Tibial nerve (tissue), 4 donors: ENCODE measurements around the gene CFAP73. TPM values are rescaled to one million over a fixed set of nuclear protein-coding genes. Genes with fewer than 3 reads are reported as not detected.

Experiments
- DNase-seq, 2 donors: peaks; one replicate each; pipeline ENCODE4 v3.0.0-alpha.2; 2019; ENCODE audit warnings: low spot score in 2 of 2
- H3K27ac ChIP-seq, 4 donors: fragments of 200-600 bp; sonication (generic) in 3 of 4; one replicate each; pipeline ENCODE4 v1.5.1; 2017 to 2019; ENCODE audit warnings: mild to moderate bottlenecking in 1 of 4
- H3K27me3 ChIP-seq, 2 donors: fragments of 200-600 bp; sonication (generic) in 1 of 2; one replicate each; pipeline versions ENCODE4 v1.5.1 to v1.6.0; 2017 to 2019
- H3K36me3 ChIP-seq, 3 donors: fragments of 200-600 bp; sonication (generic); one replicate each; pipeline ENCODE4 v1.5.1; 2018 to 2019
- H3K4me1 ChIP-seq, 4 donors: fragments of 200-600 bp; sonication (generic) in 3 of 4; one replicate each; pipeline ENCODE4 v1.5.1; 2017 to 2019
- H3K4me3 ChIP-seq, 4 donors: fragments of 200-600 bp; sonication (generic) in 3 of 4; one replicate each; pipeline ENCODE4 v1.5.1; 2017 to 2019; ENCODE audit warnings: mild to moderate bottlenecking in 1 of 4, moderate library complexity in 1 of 4
- H3K9me3 ChIP-seq, 4 donors: fragments of 200-600 bp; sonication (generic) in 3 of 4; one replicate each; pipeline ENCODE4 v1.5.1; 2017 to 2019
- CTCF ChIP-seq, 5 experiments: fragments of 200-600 bp in 3 of 5; fragments of 450-650 bp in 2 of 5; sonication (generic) in 3 of 5; IDR thresholded peaks; one replicate each; pipeline ENCODE4 v1.5.1; 2016 to 2019; ENCODE audit warnings: antibody characterized with exemption in 5 of 5, mild to moderate bottlenecking in 3 of 5, moderate library complexity in 2 of 5
- EP300 ChIP-seq, 2 donors: sonication (generic); formaldehyde crosslinking; IDR thresholded peaks; one replicate each; pipeline ENCODE4 v1.6.1; 2017; ENCODE audit warnings: antibody characterized with exemption in 2 of 2, mild to moderate bottlenecking in 1 of 2
- POLR2A ChIP-seq, 2 donors: fragments of 450-650 bp; IDR thresholded peaks; one replicate each; pipeline ENCODE4 v1.6.1; 2017; ENCODE audit warnings: antibody characterized with exemption in 2 of 2, mild to moderate bottlenecking in 2 of 2, moderate library complexity in 2 of 2
- WGBS, 2 donors: methylation state at CpG; one replicate each; pipeline ENCODE4 v1.1.5; 2018; 5-methylcytosine and 5-hydroxymethylcytosine counted together
- total RNA-seq, 4 donors: library from RNA; depleted of rRNA; stranded (reverse); fragments of >200 nt; gene quantifications; one replicate each; pipeline ENCODE4 v1.1.0, GENCODE V29; 2016

The CFAP73 gene
- total RNA-seq, 4 donors from 2014 or later, result not detected

DNA sequence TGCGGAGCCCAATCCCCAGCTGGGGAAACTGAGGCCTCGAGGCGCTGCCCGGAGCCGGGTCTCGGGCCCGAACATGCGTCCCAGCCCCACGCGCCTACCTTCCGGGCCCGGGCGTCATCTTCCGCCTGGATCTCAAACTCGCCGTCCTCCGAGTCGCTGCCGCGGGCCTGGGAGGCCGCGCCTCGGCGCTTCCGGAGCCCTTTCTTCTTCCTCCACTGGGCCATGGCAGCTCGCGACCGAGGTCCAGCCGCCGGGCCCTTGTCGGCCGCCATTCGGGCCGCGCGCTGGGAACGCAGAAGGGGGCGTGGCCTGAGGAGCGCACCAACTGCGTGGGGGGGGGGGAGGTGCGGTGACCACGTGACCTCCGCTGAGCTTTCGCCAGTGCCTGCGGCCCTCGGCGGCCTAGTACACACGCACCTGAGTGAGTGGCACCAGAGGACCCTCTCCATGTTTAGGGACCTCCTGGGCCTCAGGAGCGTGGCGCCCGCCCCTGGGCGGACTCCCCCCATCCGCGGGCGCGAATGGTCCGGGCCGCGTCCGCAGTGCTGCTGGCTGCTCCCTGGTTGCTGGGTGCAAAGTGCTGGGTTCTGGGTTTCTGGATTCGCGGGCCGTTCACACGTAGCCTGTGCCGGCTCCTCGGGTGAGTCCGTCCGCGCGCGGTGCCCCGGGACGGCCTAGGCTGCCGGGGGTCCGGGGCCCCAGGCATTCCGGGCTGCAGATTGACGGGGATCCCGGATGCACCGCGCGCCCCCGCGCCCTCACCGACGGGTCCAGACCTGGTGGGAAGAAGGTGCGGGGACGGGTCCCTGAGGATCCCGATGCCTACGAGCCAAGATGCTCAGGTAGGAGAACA is 35.9 kb downstream of the CFAP73 start, which contains the start of the genes DDX54 and RITA1:
Gene DDX54, minus strand, starts transcription at position 299 of the 853 bp plus-strand sequence. Its CDS starts 27 bp downstream, at position 272.
Gene RITA1, plus strand, starts transcription at position 542 of the 853 bp plus-strand sequence. CDS start 1,026 bp downstream, outside the sequence.
- Histone ChIP-seq H3K4me1 (peaks cover 0 to 38% (median 22%) of the 10 kb centered on the region in 4 donors), H3K9me3 (no peaks in the 10 kb centered on the region), H3K27ac (peak within 1 kb of the TSS; percentile 73 to 96 (median 92)), H3K4me3 (peak within 1 kb of the TSS; percentile 86 to 95 (median 91)), H3K27me3 (no peaks in the 10 kb centered on the region), H3K36me3 (peaks cover 0 to 36% (median 0%) of the 10 kb centered on the region in 3 donors)
- peak in 1 of 2 donors; percentile 53 for TF ChIP-seq POLR2A (IDR thresholded peaks at IDR 0.05)
- peak in 1 of 2 donors; percentile 82 for TF ChIP-seq EP300 (IDR thresholded peaks at IDR 0.05)
- TF ChIP-seq CTCF (IDR thresholded peaks at IDR 0.05), result peak in 2 of 5 experiments; percentile 37 to 55
- peak; percentile 71 to 77 for DNase-seq
- whole genome bisulfite sequencing, 2 donors, result 0% methylated on average over 24 to 45 of the region's 89 CpGs

DNA sequence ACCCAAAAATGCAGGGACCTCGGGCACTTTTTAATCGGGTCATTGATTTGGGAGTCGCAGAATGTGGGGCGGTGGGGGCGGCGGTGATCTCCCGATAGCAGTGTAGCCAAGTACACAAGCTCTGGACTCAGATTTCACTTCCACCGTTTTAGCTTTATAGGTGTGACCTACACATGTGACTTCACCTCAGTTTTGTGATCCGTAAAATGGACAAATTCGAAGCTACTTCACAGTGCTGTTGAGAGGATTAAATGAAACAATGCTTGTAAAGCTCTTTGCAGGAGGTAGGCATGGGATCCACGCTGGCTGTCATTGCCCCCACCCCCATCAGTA is 36.5 kb downstream of the CFAP73 start:
- no peak for DNase-seq
- WGBS, 2 donors, result 7 to 9% methylated on average over 10 to 11 of the region's 11 CpGs
- peaks cover 0 to 38% (median 22%) of the 10 kb centered on the region in 4 donors for H3K4me1 ChIP-seq

GRCh38 chr12:113186666-113187325 is 37.3 kb downstream of the CFAP73 start:
- Histone ChIP-seq H3K4me1 (peaks cover 0 to 38% (median 22%) of the 10 kb centered on the region in 4 donors), H3K27ac (peak overlapping the region in 2 of 4 donors; percentile 33 to 96), H3K27me3 (no peaks in the 10 kb centered on the region), H3K4me3 (peak overlapping the region in 2 of 4 donors; percentile 89 to 93), H3K9me3 (no peaks in the 10 kb centered on the region), H3K36me3 (peaks cover 0 to 35% (median 6%) of the 10 kb centered on the region in 3 donors)
- 80 to 85% methylated on average over 15 of the region's 16 CpGs for WGBS, 2 donors
- no peak for DNase-seq
- TF ChIP-seq EP300 (IDR thresholded peaks at IDR 0.05), result no peak
- TF ChIP-seq CTCF (IDR thresholded peaks at IDR 0.05), result no peak
- TF ChIP-seq POLR2A (IDR thresholded peaks at IDR 0.05), result no peak

More for the DNA sequence above, 36.5 kb downstream of the CFAP73 start:
- TF ChIP-seq POLR2A (IDR thresholded peaks at IDR 0.05) (no peak), CTCF (IDR thresholded peaks at IDR 0.05) (no peak), EP300 (IDR thresholded peaks at IDR 0.05) (no peak)
- Histone ChIP-seq H3K9me3 (no peaks in the 10 kb centered on the region), H3K27me3 (no peaks in the 10 kb centered on the region), H3K4me3 (peak overlapping the region; percentile 86 to 95 (median 91)), H3K36me3 (peaks cover 0 to 35% (median 0%) of the 10 kb centered on the region in 3 donors), H3K27ac (peak overlapping the region in 3 of 4 donors; percentile 92 to 96 (median 93))

DNA sequence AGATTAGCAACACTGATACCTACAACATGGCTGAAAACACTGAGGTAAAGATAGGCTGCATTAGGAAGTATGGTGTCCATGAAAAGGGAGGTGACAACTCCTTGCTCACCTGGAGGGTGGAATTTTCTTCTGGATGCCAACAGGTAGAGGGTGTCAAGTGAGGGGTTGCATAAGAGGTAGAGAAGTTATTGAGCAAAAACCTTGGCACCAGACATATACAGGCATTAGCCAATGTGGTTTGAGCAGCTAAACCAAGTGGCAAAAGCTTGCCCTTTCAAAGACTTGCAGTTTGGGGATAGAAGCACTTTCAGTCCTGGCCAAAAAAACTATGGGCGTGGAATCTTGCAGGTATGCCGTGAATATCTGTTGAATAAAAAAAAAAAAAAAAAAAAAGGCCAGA is 39.8 kb downstream of the CFAP73 start:
- Histone ChIP-seq H3K36me3 (peaks cover 0 to 45% (median 9%) of the 10 kb centered on the region in 3 donors), H3K27me3 (no peaks in the 10 kb centered on the region), H3K27ac (no peak overlapping the region), H3K9me3 (no peaks in the 10 kb centered on the region), H3K4me3 (no peak overlapping the region), H3K4me1 (peaks cover 0 to 32% (median 17%) of the 10 kb centered on the region in 4 donors)
- TF ChIP-seq CTCF (IDR thresholded peaks at IDR 0.05) (no peak), EP300 (IDR thresholded peaks at IDR 0.05) (no peak), POLR2A (IDR thresholded peaks at IDR 0.05) (no peak)
- DNase-seq, result no peak
- WGBS, 2 donors, result 92 to 95% methylated on average over 2 of the region's 2 CpGs
